ENCODE measurements around the gene ARIH1. TPM values are rescaled to one million over a fixed set of nuclear protein-coding genes. Genes with fewer than 3 reads are reported as not detected.

The ARIH1 gene
- total RNA-seq, 1 donor from 2014 or later = 54.8 TPM

- no peak for DNase-seq (ENCODE audit: extremely low spot score in 2 of 2)
- no peak overlapping the region for H3K27ac ChIP-seq
- TF ChIP-seq POLR2A (IDR thresholded peaks at IDR 0.05) (no peak), POLR2AphosphoS5 (IDR thresholded peaks at IDR 0.05; ENCODE audit: insufficient read depth in 1 of 2, low read depth in 1 of 2) (no peak)
- TF ChIP-seq, protein P1, sequence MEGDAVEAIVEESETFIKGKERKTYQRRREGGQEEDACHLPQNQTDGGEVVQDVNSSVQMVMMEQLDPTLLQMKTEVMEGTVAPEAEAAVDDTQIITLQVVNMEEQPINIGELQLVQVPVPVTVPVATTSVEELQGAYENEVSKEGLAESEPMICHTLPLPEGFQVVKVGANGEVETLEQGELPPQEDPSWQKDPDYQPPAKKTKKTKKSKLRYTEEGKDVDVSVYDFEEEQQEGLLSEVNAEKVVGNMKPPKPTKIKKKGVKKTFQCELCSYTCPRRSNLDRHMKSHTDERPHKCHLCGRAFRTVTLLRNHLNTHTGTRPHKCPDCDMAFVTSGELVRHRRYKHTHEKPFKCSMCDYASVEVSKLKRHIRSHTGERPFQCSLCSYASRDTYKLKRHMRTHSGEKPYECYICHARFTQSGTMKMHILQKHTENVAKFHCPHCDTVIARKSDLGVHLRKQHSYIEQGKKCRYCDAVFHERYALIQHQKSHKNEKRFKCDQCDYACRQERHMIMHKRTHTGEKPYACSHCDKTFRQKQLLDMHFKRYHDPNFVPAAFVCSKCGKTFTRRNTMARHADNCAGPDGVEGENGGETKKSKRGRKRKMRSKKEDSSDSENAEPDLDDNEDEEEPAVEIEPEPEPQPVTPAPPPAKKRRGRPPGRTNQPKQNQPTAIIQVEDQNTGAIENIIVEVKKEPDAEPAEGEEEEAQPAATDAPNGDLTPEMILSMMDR (IDR thresholded peaks at IDR 0.05) = no peak
- H3K9me3 ChIP-seq = no peaks in the 10 kb centered on the region
- no peaks in the 10 kb centered on the region for H3K4me1 ChIP-seq
- H3K27me3 ChIP-seq = no peaks in the 10 kb centered on the region
- peaks cover 0 to 31% of the 10 kb centered on the region in 2 donors for H3K36me3 ChIP-seq
- intact Hi-C loops (cut with DNase I) = no loop called here
- no peak overlapping the region for H3K4me3 ChIP-seq
Observed at GRCh38 chr15:72564091-72564490, 90.0 kb downstream of the ARIH1 start.

GRCh38 chr15:72566973-72567372 is 92.8 kb downstream of the ARIH1 start:
- TF ChIP-seq, protein P1 (IDR thresholded peaks at IDR 0.05) = no peak
- TF ChIP-seq POLR2AphosphoS5 (IDR thresholded peaks at IDR 0.05; ENCODE audit: insufficient read depth in 1 of 2, low read depth in 1 of 2) (no peak), POLR2A (IDR thresholded peaks at IDR 0.05) (no peak)
- Histone ChIP-seq H3K36me3 (peaks cover 0 to 25% of the 10 kb centered on the region in 2 donors), H3K9me3 (no peaks in the 10 kb centered on the region), H3K27ac (no peak overlapping the region), H3K27me3 (no peaks in the 10 kb centered on the region), H3K4me1 (no peaks in the 10 kb centered on the region), H3K4me3 (no peak overlapping the region)
- no peak for DNase-seq (ENCODE audit: extremely low spot score in 2 of 2)
- intact Hi-C loops (cut with DNase I) = loop anchor here (5.0 kb wide), 1 partner anchor 1235 kb away; no protein-coding TSS in a partner anchor

GRCh38 chr15:72570059-72570458 is 95.9 kb downstream of the ARIH1 start:
- Histone ChIP-seq H3K36me3 (peaks cover 0 to 28% of the 10 kb centered on the region in 2 donors), H3K9me3 (no peaks in the 10 kb centered on the region), H3K27ac (no peak overlapping the region), H3K4me3 (no peak overlapping the region), H3K27me3 (no peaks in the 10 kb centered on the region), H3K4me1 (no peaks in the 10 kb centered on the region)
- TF ChIP-seq, protein P1 (IDR thresholded peaks at IDR 0.05) = no peak
- TF ChIP-seq POLR2AphosphoS5 (IDR thresholded peaks at IDR 0.05; ENCODE audit: insufficient read depth in 1 of 2, low read depth in 1 of 2) (no peak), POLR2A (IDR thresholded peaks at IDR 0.05) (no peak)
- DNase-seq (ENCODE audit: extremely low spot score in 2 of 2) = no peak
- intact Hi-C loops (cut with DNase I) = no loop called here

DNA sequence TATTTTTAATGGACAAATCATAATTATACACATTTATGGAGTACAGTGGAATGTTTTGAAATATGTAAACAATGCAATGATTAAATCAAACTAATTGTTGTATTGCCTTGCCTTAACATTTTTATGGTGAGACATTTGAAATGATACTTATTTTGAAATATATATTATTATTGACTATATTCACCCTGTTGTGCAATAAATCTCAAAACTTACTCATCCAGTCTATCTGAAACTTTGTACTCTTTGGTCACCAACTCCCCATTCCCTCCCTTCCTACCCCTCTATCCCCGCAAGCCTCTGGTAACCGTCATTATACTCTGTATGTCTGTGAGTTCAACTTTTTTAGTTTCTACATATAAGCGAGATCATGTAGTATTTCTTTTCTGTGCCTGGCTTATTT is 105.7 kb downstream of the ARIH1 start:
- Histone ChIP-seq H3K27ac (no peak overlapping the region), H3K9me3 (no peaks in the 10 kb centered on the region), H3K27me3 (no peaks in the 10 kb centered on the region), H3K36me3 (peaks cover 0 to 67% of the 10 kb centered on the region in 2 donors), H3K4me3 (no peak overlapping the region), H3K4me1 (no peaks in the 10 kb centered on the region)
- DNase-seq (ENCODE audit: extremely low spot score in 2 of 2) = no peak
- intact Hi-C loops (cut with DNase I) = no loop called here
- TF ChIP-seq, protein P1 (IDR thresholded peaks at IDR 0.05) = no peak
- TF ChIP-seq POLR2A (IDR thresholded peaks at IDR 0.05) = no peak
- no peak for TF ChIP-seq POLR2AphosphoS5 (IDR thresholded peaks at IDR 0.05; ENCODE audit: insufficient read depth in 1 of 2, low read depth in 1 of 2)

GRCh38 chr15:72584006-72584405 is 109.9 kb downstream of the ARIH1 start:
- H3K36me3 ChIP-seq = peaks cover 0 to 47% of the 10 kb centered on the region in 2 donors

More at GRCh38 chr15:72584006-72584405, 109.9 kb downstream of the ARIH1 start:
- intact Hi-C loops (cut with DNase I) = no loop called here
- DNase-seq (ENCODE audit: extremely low spot score in 2 of 2) = no peak
- no peak overlapping the region for H3K27ac ChIP-seq
- TF ChIP-seq POLR2A (IDR thresholded peaks at IDR 0.05) (no peak), POLR2AphosphoS5 (IDR thresholded peaks at IDR 0.05; ENCODE audit: insufficient read depth in 1 of 2, low read depth in 1 of 2) (no peak)
- TF ChIP-seq, protein P1 (IDR thresholded peaks at IDR 0.05) = no peak
- no peaks in the 10 kb centered on the region for H3K4me1 ChIP-seq
- H3K4me3 ChIP-seq = no peak overlapping the region
- no peaks in the 10 kb centered on the region for H3K9me3 ChIP-seq
- H3K27me3 ChIP-seq = no peaks in the 10 kb centered on the region

All from vagina (tissue), 2 donors.